Vagina (tissue), 2 donors: ENCODE data around the gene FSD1.

ENCODE experiments used
- CTCF ChIP-seq, 3 experiments: fragments of 450-650 bp in 2 of 3; fragments of 200-600 bp in 1 of 3; sonication (generic) in 1 of 3; IDR thresholded peaks; one replicate each; pipeline ENCODE4 v1.5.1; 2017 to 2019; ENCODE audit warnings: antibody characterized with exemption in 3 of 3, mild to moderate bottlenecking in 2 of 3, moderate library complexity in 2 of 3
- POLR2A ChIP-seq, 2 donors: fragments of 450-650 bp; IDR thresholded peaks; one replicate each; pipeline ENCODE4 v1.6.1; 2017; ENCODE audit warnings: antibody characterized with exemption in 2 of 2, mild to moderate bottlenecking in 2 of 2, moderate library complexity in 2 of 2
- POLR2AphosphoS5 ChIP-seq, 2 donors: sonication (generic); formaldehyde crosslinking; IDR thresholded peaks; one replicate each; pipeline ENCODE4 v1.9.0; 2017; ENCODE audit warnings: antibody characterized with exemption in 2 of 2, mild to moderate bottlenecking in 2 of 2, low read depth in 1 of 2; ENCODE audit not compliant: insufficient read depth in 1 of 2

- TF ChIP-seq CTCF (IDR thresholded peaks at IDR 0.05) = no peak
- no peak for TF ChIP-seq POLR2AphosphoS5 (IDR thresholded peaks at IDR 0.05; ENCODE audit: insufficient read depth in 1 of 2, low read depth in 1 of 2)
- TF ChIP-seq POLR2A (IDR thresholded peaks at IDR 0.05) = no peak
These were observed 25.2 kb upstream of the FSD1 start for GRCh38 chr19:4279267-4279529.
